SK-N-SH (cell line): ENCODE data around the gene SERPINA9. TPM values are rescaled to one million over a fixed set of nuclear protein-coding genes. Genes with fewer than 3 reads are reported as not detected.

ENCODE experiments used
- CTCF ChIA-PET: fragments of 300-600, 350-600 bp; formaldehyde crosslinking; extraction: SDS; loops from one replicate; lab custom pipeline; 2021; lab: Yijun Ruan, JAX
- POLR2A ChIA-PET: fragments of 350-600 bp; sonication (Branson Sonifier 250); formaldehyde crosslinking; extraction: SDS; loops from one replicate; lab custom pipeline; 2020; ENCODE audit warnings: antibody characterized with exemption, inconsistent platforms; lab: Yijun Ruan, JAX
- DNase-seq: peaks from one replicate; pipeline ENCODE4 v3.0.0; 2012
- H2AFZ ChIP-seq: fragments of 200-600 bp; sonication (generic); 2 replicates; pipeline ENCODE4 v1.8.1; 2016; ENCODE audit warnings: antibody characterized with exemption, mild to moderate bottlenecking, low read depth
- H3F3A ChIP-seq: fragments of 200-600 bp; sonication (generic); replicated peaks from 2 replicates; pipeline ENCODE3; 2016; ENCODE audit warnings: antibody characterized with exemption, mild to moderate bottlenecking; ENCODE audit not compliant: insufficient read depth
- H3K27ac ChIP-seq, 2 experiments: fragments of 200-500 bp in 1 of 2; fragments of 200-600 bp in 1 of 2; sonication (Bioruptor generic) in 1 of 2; sonication (generic), shearing (Covaris generic) in 1 of 2; 2 replicates each; pipeline versions ENCODE4 v1.5.1 to v1.6.1; 2014 to 2016; ENCODE audit warnings: low read depth in 2 of 2, inconsistent platforms in 1 of 2, low read length in 1 of 2, mild to moderate bottlenecking in 1 of 2, mixed read lengths in 1 of 2
- H3K27me3 ChIP-seq: fragments of 200-600 bp; sonication (generic), shearing (Covaris generic); 2 replicates; pipeline ENCODE4 v1.6.1; 2016; ENCODE audit warnings: mixed run types; ENCODE audit not compliant: insufficient read depth
- H3K36me3 ChIP-seq, 2 experiments: fragments of 200-500 bp in 1 of 2; fragments of 200-600 bp in 1 of 2; sonication (Bioruptor generic) in 1 of 2; sonication (generic) in 1 of 2; replicated peaks in 1 of 2; 2 replicates each; pipeline versions ENCODE3 to v1.5.1; 2014 to 2016; ENCODE audit warnings: low read length in 1 of 2, mild to moderate bottlenecking in 1 of 2; ENCODE audit not compliant: insufficient read depth in 2 of 2, control insufficient read depth in 1 of 2
- H3K4me1 ChIP-seq, 2 experiments: fragments of 200-500 bp in 1 of 2; fragments of 200-600 bp in 1 of 2; sonication (Bioruptor generic) in 1 of 2; sonication (generic), shearing (Covaris generic) in 1 of 2; 2 replicates each; pipeline versions ENCODE4 v1.5.1 to v1.6.1; 2014 to 2016; ENCODE audit warnings: low read depth in 1 of 2, low read length in 1 of 2, mixed run types in 1 of 2; ENCODE audit not compliant: insufficient read depth in 2 of 2, control insufficient read depth in 1 of 2
- H3K4me2 ChIP-seq: fragments of 200-600 bp; sonication (generic), shearing (Covaris generic); 2 replicates; pipeline ENCODE4 v1.6.1; 2017; ENCODE audit warnings: mixed run types
- H3K4me3 ChIP-seq, 2 experiments: fragments of 200-500 bp in 1 of 2; fragments of 200-600 bp in 1 of 2; sonication (Bioruptor generic) in 1 of 2; sonication (generic), shearing (Covaris generic) in 1 of 2; 2 replicates each; pipeline versions ENCODE4 v1.5.1 to v1.8.1; 2014 to 2016; ENCODE audit warnings: low read depth in 2 of 2, inconsistent platforms in 1 of 2, low read length in 1 of 2, mild to moderate bottlenecking in 1 of 2, mixed read lengths in 1 of 2, moderate library complexity in 1 of 2
- H3K79me2 ChIP-seq: fragments of 200-600 bp; sonication (generic); 2 replicates; pipeline ENCODE4 v1.8.1; 2017; ENCODE audit warnings: mild to moderate bottlenecking; ENCODE audit not compliant: insufficient read depth
- H3K9ac ChIP-seq: fragments of 200-600 bp; sonication (generic); 2 replicates; pipeline ENCODE4 v1.6.1; 2017; ENCODE audit warnings: mixed run types
- H3K9me2 ChIP-seq: fragments of 200-600 bp; sonication (generic); 2 replicates; pipeline ENCODE4 v1.6.1; 2017; ENCODE audit warnings: mixed run types
- H3K9me3 ChIP-seq: fragments of 200-600 bp; sonication (generic); 2 replicates; pipeline ENCODE4 v1.6.1; 2017; ENCODE audit warnings: mixed run types, mild to moderate bottlenecking, moderate library complexity
- H4K20me1 ChIP-seq: fragments of 200-600 bp; sonication (generic); 2 replicates; pipeline ENCODE4 v1.6.1; 2017; ENCODE audit warnings: mild to moderate bottlenecking, mixed run types; ENCODE audit not compliant: insufficient read depth
- CTCF ChIP-seq: fragments of 200-600 bp; sonication (generic); IDR thresholded peaks from 2 replicates; pipeline ENCODE4 v1.6.1; 2017; ENCODE audit warnings: antibody characterized with exemption, mild to moderate bottlenecking, moderate library complexity
- ELF1 ChIP-seq: IDR thresholded peaks from 2 replicates; pipeline ENCODE4 v1.4.0; 2012
- EP300 ChIP-seq, 2 experiments: IDR thresholded peaks; 2 replicates each; pipeline versions ENCODE4 v1.4.0 to v1.6.1; 2012; ENCODE audit warnings: borderline replicate concordance in 1 of 2, low read depth in 1 of 2, low read length in 1 of 2
- FOSL2 ChIP-seq: IDR thresholded peaks from 2 replicates; pipeline ENCODE4 v1.4.0; 2012; ENCODE audit warnings: low read depth, mild to moderate bottlenecking, moderate library complexity, borderline replicate concordance
- GABPA ChIP-seq: IDR thresholded peaks from 2 replicates; pipeline ENCODE4 v1.4.0; 2012; ENCODE audit warnings: low read depth, mild to moderate bottlenecking
- GATA2 ChIP-seq: sonication (generic); formaldehyde crosslinking; IDR thresholded peaks from 2 replicates; pipeline ENCODE4 v1.5.0; 2020; ENCODE audit warnings: mild to moderate bottlenecking, missing genetic modification reagents
- JUND ChIP-seq: IDR thresholded peaks from 2 replicates; pipeline ENCODE4 v1.4.0; 2012
- MAX ChIP-seq: IDR thresholded peaks from 2 replicates; pipeline ENCODE4 v1.4.0; 2012; ENCODE audit warnings: low read depth
- MEF2A ChIP-seq: IDR thresholded peaks from 2 replicates; pipeline ENCODE4 v1.4.0; 2012; ENCODE audit warnings: low read depth, borderline replicate concordance
- MXI1 ChIP-seq: IDR thresholded peaks from 2 replicates; pipeline ENCODE4 v1.6.1; 2012; ENCODE audit warnings: mild to moderate bottlenecking, low read depth, low read length, improper control_type of control experiment
- NFIC ChIP-seq: IDR thresholded peaks from 2 replicates; pipeline ENCODE4 v1.4.0; 2012; ENCODE audit warnings: borderline replicate concordance
- NRF1 ChIP-seq: IDR thresholded peaks from 2 replicates; pipeline ENCODE4 v1.6.1; 2012; ENCODE audit warnings: low read depth, mild to moderate bottlenecking, low read length
- PBX3 ChIP-seq: IDR thresholded peaks from 2 replicates; pipeline ENCODE4; 2012
- REST ChIP-seq: IDR thresholded peaks from 2 replicates; pipeline ENCODE4 v1.6.1; 2012; ENCODE audit warnings: mild to moderate bottlenecking, low read depth, low read length, moderate library complexity
- RFX5 ChIP-seq: IDR thresholded peaks from 2 replicates; pipeline ENCODE4 v1.6.1; 2012; ENCODE audit warnings: mild to moderate bottlenecking, improper control_type of control experiment, low read length
- RXRA ChIP-seq: IDR thresholded peaks from 2 replicates; pipeline ENCODE4 v1.4.0; 2012; ENCODE audit warnings: low read depth, mild to moderate bottlenecking, borderline replicate concordance
- SIN3A ChIP-seq: IDR thresholded peaks from 2 replicates; pipeline ENCODE4 v1.6.1; 2012; ENCODE audit warnings: low read depth, mild to moderate bottlenecking, low read length, moderate library complexity, borderline replicate concordance
- TAF1 ChIP-seq: IDR thresholded peaks from 2 replicates; pipeline ENCODE4 v1.6.1; 2012; ENCODE audit warnings: low read depth, mild to moderate bottlenecking, low read length, moderate library complexity, borderline replicate concordance
- TEAD4 ChIP-seq: IDR thresholded peaks from 2 replicates; pipeline ENCODE4 v1.4.0; 2012; ENCODE audit warnings: mild to moderate bottlenecking, borderline replicate concordance; ENCODE audit not compliant: insufficient read depth
- ZBTB33 ChIP-seq: IDR thresholded peaks from 2 replicates; pipeline ENCODE4 v1.4.0; 2012; ENCODE audit warnings: low read depth, borderline replicate concordance
- WGBS: methylation state at CpG from one replicate; pipeline ENCODE4 v1.1.6; 2017; ENCODE audit warnings: low lambda C conversion rate; 5-methylcytosine and 5-hydroxymethylcytosine counted together
- polyA plus RNA-seq, 3 experiments: library from polyadenylated mRNA; depleted of rRNA; stranded (reverse); fragments of >200 nt; gene quantifications; 2 replicates each; pipeline ENCODE4 v1.2.3, GENCODE V29; 2012

The SERPINA9 gene
- polyA plus RNA-seq, 1 of the 3 experiments (the other 2 are of a cell fraction), result not detected

- no peaks in the 10 kb centered on the region for H3K36me3 ChIP-seq
- no peaks in the 10 kb centered on the region for H3K9me3 ChIP-seq
- no peaks in the 10 kb centered on the region for H4K20me1 ChIP-seq
- ChIA-PET POLR2A (no interaction called here), CTCF (interaction anchor here (0.8 kb wide), 1 partner anchor 32 kb away, joined by 3 read pairs; no protein-coding TSS in a partner anchor)
- DNase-seq, result no peak
- no peak overlapping the region for H3K27ac ChIP-seq
- H3K4me3 ChIP-seq, result no peak overlapping the region
- H3K79me2 ChIP-seq, result no peaks in the 10 kb centered on the region
- H3F3A ChIP-seq, result no peaks in the 10 kb centered on the region
- 33% methylated on average over 10 of the region's 10 CpGs for WGBS
- H3K9me2 ChIP-seq, result no peaks in the 10 kb centered on the region
- no peak overlapping the region for H3K9ac ChIP-seq
- no peak overlapping the region for H3K4me2 ChIP-seq
- no peaks in the 10 kb centered on the region for H3K4me1 ChIP-seq
- H3K27me3 ChIP-seq, result peaks cover 6% of the 10 kb centered on the region; the same call in 1 of the 2 replicates
- TF ChIP-seq MEF2A (no peak), PBX3 (no peak), GABPA (no peak), CTCF (no peak), REST (no peak), FOSL2 (no peak), GATA2 (no peak), MXI1 (no peak), NFIC (no peak), ZBTB33 (no peak), EP300 (IDR thresholded peaks at IDR 0.05; ENCODE audit: borderline replicate concordance in 1 of 2, low read depth in 1 of 2, low read length in 1 of 2) (no peak), NRF1 (no peak), TEAD4 (no peak), RXRA (no peak), ELF1 (no peak), SIN3A (no peak), JUND (no peak), TAF1 (no peak), RFX5 (no peak), MAX (no peak)
- no peak overlapping the region for H2AFZ ChIP-seq
Observed at GRCh38 chr14:94517248-94517640, 41.2 kb upstream of the SERPINA9 start.
